ENCODE results near the gene RSBN1L.

GRCh38 chr7:77731716-77732115, 35.5 kb downstream of the RSBN1L start:
- TF ChIP-seq EZH2 (IDR thresholded peaks at IDR 0.05; ENCODE audit: low read length, missing control alignments) = no peak
- no peak for TF ChIP-seq CTCF (conservative IDR thresholded peaks at IDR 0.05 in 1 of 2, IDR thresholded peaks at IDR 0.05 in 1 of 2; ENCODE audit: low read depth in 1 of 2, low read length in 2 of 2)

All from fibroblast of lung (primary cell).